Right lobe of liver (tissue), 6 donors: Measurements from ENCODE around the gene VPS13A. TPM values are rescaled to one million over a fixed set of nuclear protein-coding genes. Genes with fewer than 3 reads are reported as not detected.
A peak's percentile ranks its signal among the peaks of the same experiment; 100 is the strongest.

ENCODE experiments used
- ATAC-seq, 4 donors: fragments of 200-7000 bp; cut with Tn5 transposase; one replicate each; pipeline ENCODE4 v1.9.1; 2020; ENCODE audit warnings: mild to moderate bottlenecking in 4 of 4, moderate library complexity in 4 of 4
- DNase-seq, 3 donors: peaks; one replicate each; pipeline ENCODE4 v3.0.0-alpha.2; 2020
- H3K27ac ChIP-seq, 3 donors: fragments of 200-600 bp; one replicate each; pipeline ENCODE4 v1.8.0; 2022
- H3K27me3 ChIP-seq, 2 donors: fragments of 200-600 bp; one replicate each; pipeline ENCODE4 v1.8.0; 2022
- H3K36me3 ChIP-seq, 4 donors: fragments of 200-600 bp; sonication (generic) in 1 of 4; one replicate each; pipeline versions ENCODE4 v1.5.1 to v1.8.0; 2017 to 2022; ENCODE audit warnings: control low read depth in 1 of 4
- H3K4me1 ChIP-seq, 4 donors: fragments of 200-600 bp; sonication (generic) in 1 of 4; one replicate each; pipeline versions ENCODE4 v1.5.1 to v1.8.0; 2017 to 2022; ENCODE audit warnings: control low read depth in 1 of 4
- H3K4me3 ChIP-seq, 3 donors: fragments of 200-600 bp; one replicate each; pipeline ENCODE4 v1.8.0; 2022
- H3K9me3 ChIP-seq, 4 donors: fragments of 200-600 bp; sonication (generic) in 1 of 4; one replicate each; pipeline versions ENCODE4 v1.5.1 to v1.8.0; 2017 to 2022; ENCODE audit warnings: control low read depth in 1 of 4
- POLR2A ChIP-seq: fragments of 450-650 bp; IDR thresholded peaks from one replicate; pipeline ENCODE4 v1.6.1; 2017; ENCODE audit warnings: antibody characterized with exemption, mild to moderate bottlenecking
- whole genome bisulfite sequencing: methylation state at CpG from one replicate; pipeline ENCODE4 v1.1.6; 2018; ENCODE audit warnings: low coverage, low lambda C conversion rate; ENCODE audit not compliant: insufficient coverage; ENCODE audit errors: missing lambda C conversion rate; 5-methylcytosine and 5-hydroxymethylcytosine counted together
- intact Hi-C, 2 donors: fragments of 100-400 bp; cut with DNase I; formaldehyde crosslinking; loops; one replicate each; pipeline versions ENCODE4 v1.11.2 to v1.14.1; 2022
- total RNA-seq, 6 experiments: library from RNA; depleted of rRNA in 2 of 6; stranded (reverse); fragments of >200 nt in 2 of 6; fragmentation: NEBNext Ultra II Directional in 3 of 6; extraction: Animal tissue kit (Norgen Biotek cat#: 25700) in 3 of 6; gene quantifications; one replicate each; pipeline versions ENCODE4 v1.1.0 to v1.2.4, GENCODE V29; 2016 to 2023
- TF ChIP-seq, protein P1 (sequence below), 4 donors: fragments of 200-600 bp in 3 of 4; fragments of 450-650 bp in 1 of 4; IDR thresholded peaks; one replicate each; pipeline versions ENCODE4 v1.5.1 to v1.8.0; 2016 to 2022; ENCODE audit warnings: antibody characterized with exemption in 4 of 4, mild to moderate bottlenecking in 2 of 4
- donor health status: DM: no; HTN: yes; CAD: no.
- donor health status: DM: no; HTN: no; CAD: no.
- donor health status: DM: no; HTN: no; CAD: no.
- donor health status: DM: no; HTN: yes; CAD: no.
- donor health status: DM: no; HTN: yes; CAD: no.

The VPS13A gene
- total RNA-seq, 6 experiments from 2014 or later = 13.1 to 26.5 (median 20.0) TPM

- H3K27ac ChIP-seq = no peak overlapping the region
- 37% methylated on average over 12 of the region's 15 CpGs for WGBS
- intact Hi-C loops = loop anchor here in 1 of 2 donors (10.0 kb wide), 2 partner anchors 187 to 287 kb away; partner anchors contain the start of gene GNA14
- no peaks in the 10 kb centered on the region for H3K36me3 ChIP-seq
- no peak overlapping the region for H3K4me3 ChIP-seq
- H3K27me3 ChIP-seq = no peaks in the 10 kb centered on the region
- DNase-seq (peak in 2 of 3 donors; percentile 51 to 69), ATAC-seq (peak; percentile 83 to 86 (median 85))
- no peaks in the 10 kb centered on the region for H3K4me1 ChIP-seq
- no peaks in the 10 kb centered on the region for H3K9me3 ChIP-seq
- TF ChIP-seq POLR2A = no peak
- TF ChIP-seq, protein P1, sequence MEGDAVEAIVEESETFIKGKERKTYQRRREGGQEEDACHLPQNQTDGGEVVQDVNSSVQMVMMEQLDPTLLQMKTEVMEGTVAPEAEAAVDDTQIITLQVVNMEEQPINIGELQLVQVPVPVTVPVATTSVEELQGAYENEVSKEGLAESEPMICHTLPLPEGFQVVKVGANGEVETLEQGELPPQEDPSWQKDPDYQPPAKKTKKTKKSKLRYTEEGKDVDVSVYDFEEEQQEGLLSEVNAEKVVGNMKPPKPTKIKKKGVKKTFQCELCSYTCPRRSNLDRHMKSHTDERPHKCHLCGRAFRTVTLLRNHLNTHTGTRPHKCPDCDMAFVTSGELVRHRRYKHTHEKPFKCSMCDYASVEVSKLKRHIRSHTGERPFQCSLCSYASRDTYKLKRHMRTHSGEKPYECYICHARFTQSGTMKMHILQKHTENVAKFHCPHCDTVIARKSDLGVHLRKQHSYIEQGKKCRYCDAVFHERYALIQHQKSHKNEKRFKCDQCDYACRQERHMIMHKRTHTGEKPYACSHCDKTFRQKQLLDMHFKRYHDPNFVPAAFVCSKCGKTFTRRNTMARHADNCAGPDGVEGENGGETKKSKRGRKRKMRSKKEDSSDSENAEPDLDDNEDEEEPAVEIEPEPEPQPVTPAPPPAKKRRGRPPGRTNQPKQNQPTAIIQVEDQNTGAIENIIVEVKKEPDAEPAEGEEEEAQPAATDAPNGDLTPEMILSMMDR (IDR thresholded peaks at IDR 0.05) = peak; percentile 56 to 88 (median 84)
These were observed 280.7 kb downstream of the VPS13A start for GRCh38 chr9:77457916-77458592.

DNA sequence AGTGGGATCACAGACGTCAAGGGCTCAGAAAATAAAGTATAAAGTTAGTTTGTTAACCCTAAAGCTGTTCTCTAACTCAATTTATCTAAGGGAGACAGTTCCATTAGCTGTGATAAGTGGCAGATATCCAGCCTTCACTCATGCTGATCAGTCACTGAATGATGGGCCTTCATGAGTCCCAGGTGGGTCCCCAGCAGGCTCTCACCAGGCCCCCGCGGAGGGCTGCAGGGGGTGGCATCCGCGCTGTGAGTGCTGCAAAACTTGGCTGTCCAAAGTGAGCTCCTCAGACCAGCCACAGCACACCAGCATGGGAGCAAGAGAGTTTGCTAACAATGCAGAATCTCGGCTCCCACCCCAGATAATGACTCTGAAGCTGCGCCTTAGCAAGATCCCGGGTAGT lies 283.6 kb downstream of the VPS13A start:
- H3K4me1 ChIP-seq = no peaks in the 10 kb centered on the region
- H3K36me3 ChIP-seq = no peaks in the 10 kb centered on the region
- no peak overlapping the region for H3K4me3 ChIP-seq
- DNase-seq = no peak
- H3K9me3 ChIP-seq = no peaks in the 10 kb centered on the region
- no peak overlapping the region for H3K27ac ChIP-seq
- no peaks in the 10 kb centered on the region for H3K27me3 ChIP-seq
- 53% methylated on average over 4 of the region's 8 CpGs for WGBS
- TF ChIP-seq, protein P1 (IDR thresholded peaks at IDR 0.05) = no peak
- no peak for TF ChIP-seq POLR2A
- no peak for ATAC-seq
- intact Hi-C loops = no loop called here

GRCh38 chr9:77462066-77462465 lies 284.7 kb downstream of the VPS13A start:
- H3K36me3 ChIP-seq = no peaks in the 10 kb centered on the region
- ATAC-seq = no peak
- no peaks in the 10 kb centered on the region for H3K4me1 ChIP-seq
- no peak overlapping the region for H3K27ac ChIP-seq
- no peak for DNase-seq
- no peaks in the 10 kb centered on the region for H3K9me3 ChIP-seq
- no peaks in the 10 kb centered on the region for H3K27me3 ChIP-seq
- no peak overlapping the region for H3K4me3 ChIP-seq
- intact Hi-C loops = no loop called here
- TF ChIP-seq, protein P1 (IDR thresholded peaks at IDR 0.05) = no peak
- TF ChIP-seq POLR2A = no peak
- WGBS = 93% methylated on average over 3 of the region's 10 CpGs

GRCh38 chr9:77463151-77463550 lies 285.8 kb downstream of the VPS13A start:
- no peak for TF ChIP-seq POLR2A
- TF ChIP-seq, protein P1 (IDR thresholded peaks at IDR 0.05) = no peak
- Histone ChIP-seq H3K4me1 (no peaks in the 10 kb centered on the region), H3K27me3 (no peaks in the 10 kb centered on the region), H3K9me3 (no peaks in the 10 kb centered on the region), H3K36me3 (no peaks in the 10 kb centered on the region), H3K4me3 (no peak overlapping the region), H3K27ac (no peak overlapping the region)
- WGBS = 64% methylated on average over 2 of the region's 3 CpGs
- no peak for ATAC-seq
- intact Hi-C loops = no loop called here
- DNase-seq = no peak
